ENCODE results near the gene DNAJB6.
A peak's percentile ranks its signal among the peaks of the same experiment; 100 is the strongest.

Gene DNAJB6

GRCh38 chr7:157299613-157300368 lies 37.0 kb upstream of the DNAJB6 start:
- Histone ChIP-seq H3K9me3 (ENCODE audit: control insufficient read depth in 5 of 5, low read length in 5 of 5) (no peaks in the 10 kb centered on the region), H3K4me3 (ENCODE audit: low read depth in 1 of 5, low read length in 5 of 5) (peak overlapping the region; percentile 24 to 52 (median 42)), H3K27me3 (ENCODE audit: control insufficient read depth in 5 of 5, insufficient read depth in 4 of 5, low read length in 5 of 5) (peaks cover 0 to 10% (median 4%) of the 10 kb centered on the region in 5 donors), H3K4me1 (ENCODE audit: control insufficient read depth in 5 of 5, insufficient read depth in 5 of 5, low read length in 5 of 5) (peaks cover 2 to 27% (median 14%) of the 10 kb centered on the region in 5 donors), H3K36me3 (ENCODE audit: control insufficient read depth in 5 of 5, insufficient read depth in 5 of 5, low read length in 5 of 5) (no peaks in the 10 kb centered on the region), H3K9ac (ENCODE audit: low read length in 5 of 5) (no peak overlapping the region), H3K27ac (ENCODE audit: low read depth, low read length) (no peak overlapping the region)

- Histone ChIP-seq H3K9ac (ENCODE audit: low read length in 5 of 5) (no peak overlapping the region), H3K27me3 (ENCODE audit: control insufficient read depth in 5 of 5, insufficient read depth in 4 of 5, low read length in 5 of 5) (peaks cover 0 to 10% (median 4%) of the 10 kb centered on the region in 5 donors), H3K4me3 (ENCODE audit: low read depth in 1 of 5, low read length in 5 of 5) (peak overlapping the region in 4 of 5 donors; percentile 24 to 52 (median 47)), H3K27ac (ENCODE audit: low read depth, low read length) (no peak overlapping the region), H3K9me3 (ENCODE audit: control insufficient read depth in 5 of 5, low read length in 5 of 5) (no peaks in the 10 kb centered on the region), H3K4me1 (ENCODE audit: control insufficient read depth in 5 of 5, insufficient read depth in 5 of 5, low read length in 5 of 5) (peaks cover 2 to 27% (median 14%) of the 10 kb centered on the region in 5 donors), H3K36me3 (ENCODE audit: control insufficient read depth in 5 of 5, insufficient read depth in 5 of 5, low read length in 5 of 5) (no peaks in the 10 kb centered on the region)
Observed at GRCh38 chr7:157300369-157300825, 36.4 kb upstream of the DNAJB6 start.

- Histone ChIP-seq H3K4me1 (ENCODE audit: control insufficient read depth in 5 of 5, insufficient read depth in 5 of 5, low read length in 5 of 5) (peaks cover 2 to 27% (median 14%) of the 10 kb centered on the region in 5 donors), H3K9me3 (ENCODE audit: control insufficient read depth in 5 of 5, low read length in 5 of 5) (no peaks in the 10 kb centered on the region), H3K27ac (ENCODE audit: low read depth, low read length) (no peak overlapping the region), H3K27me3 (ENCODE audit: control insufficient read depth in 5 of 5, insufficient read depth in 4 of 5, low read length in 5 of 5) (peaks cover 0 to 10% (median 4%) of the 10 kb centered on the region in 5 donors), H3K36me3 (ENCODE audit: control insufficient read depth in 5 of 5, insufficient read depth in 5 of 5, low read length in 5 of 5) (no peaks in the 10 kb centered on the region), H3K4me3 (ENCODE audit: low read depth in 1 of 5, low read length in 5 of 5) (no peak overlapping the region), H3K9ac (ENCODE audit: low read length in 5 of 5) (no peak overlapping the region)
Observed at GRCh38 chr7:157301610-157302120, 35.1 kb upstream of the DNAJB6 start.

DNA sequence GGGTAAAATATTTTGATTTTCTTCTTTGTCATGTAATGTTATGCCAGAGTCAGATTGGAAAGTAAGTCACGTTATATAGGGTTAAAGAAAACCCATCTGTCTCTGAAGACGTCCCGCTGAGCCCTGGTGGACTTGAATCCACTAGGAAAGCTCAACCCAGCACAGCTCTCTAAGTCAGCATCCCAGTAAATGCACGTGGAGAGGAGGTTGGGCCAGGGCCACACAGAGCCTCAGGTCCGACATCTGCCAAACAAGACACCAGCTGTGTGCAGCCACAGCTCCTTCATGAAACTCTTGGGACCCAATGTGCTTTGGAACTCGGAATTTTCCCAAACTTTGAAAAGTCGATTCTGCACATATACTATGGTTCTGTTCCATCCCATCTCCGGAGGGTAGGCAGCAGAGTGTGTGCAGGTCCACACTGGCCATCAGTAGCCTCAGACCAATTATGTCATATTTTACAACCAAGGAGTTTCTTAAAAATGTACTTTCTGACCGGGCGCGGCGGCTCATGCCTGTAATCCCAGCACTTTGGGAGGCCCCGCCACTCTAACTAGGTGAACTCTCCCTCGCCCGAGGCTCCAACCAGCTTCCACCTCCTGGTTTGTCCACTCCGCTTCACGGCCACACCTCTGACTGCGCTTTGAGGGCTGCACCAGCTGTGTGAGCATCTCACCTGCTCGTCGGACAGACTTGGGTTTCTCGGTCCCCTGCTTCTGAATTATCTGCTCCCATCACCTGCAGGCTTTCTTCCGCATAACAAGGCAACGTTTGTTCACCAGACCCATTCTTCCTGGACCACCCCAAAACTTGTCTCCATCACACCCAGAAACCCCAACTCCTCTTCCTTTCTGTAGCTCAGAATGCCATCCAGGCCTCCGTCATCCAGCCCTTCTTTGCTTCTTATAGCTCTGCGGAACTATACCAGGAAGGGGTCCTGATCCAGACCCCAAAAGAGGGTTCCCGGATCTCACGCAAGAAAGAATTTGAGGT lies 29.7 kb upstream of the DNAJB6 start:
- Histone ChIP-seq H3K4me1 (ENCODE audit: control insufficient read depth in 5 of 5, insufficient read depth in 5 of 5, low read length in 5 of 5) (no peaks in the 10 kb centered on the region), H3K36me3 (ENCODE audit: control insufficient read depth in 5 of 5, insufficient read depth in 5 of 5, low read length in 5 of 5) (no peaks in the 10 kb centered on the region), H3K9me3 (ENCODE audit: control insufficient read depth in 5 of 5, low read length in 5 of 5) (no peaks in the 10 kb centered on the region), H3K9ac (ENCODE audit: low read length in 5 of 5) (no peak overlapping the region), H3K27ac (ENCODE audit: low read depth, low read length) (no peak overlapping the region), H3K27me3 (ENCODE audit: control insufficient read depth in 5 of 5, insufficient read depth in 4 of 5, low read length in 5 of 5) (peaks cover 0 to 5% (median 0%) of the 10 kb centered on the region in 5 donors), H3K4me3 (ENCODE audit: low read depth in 1 of 5, low read length in 5 of 5) (no peak overlapping the region)

DNA sequence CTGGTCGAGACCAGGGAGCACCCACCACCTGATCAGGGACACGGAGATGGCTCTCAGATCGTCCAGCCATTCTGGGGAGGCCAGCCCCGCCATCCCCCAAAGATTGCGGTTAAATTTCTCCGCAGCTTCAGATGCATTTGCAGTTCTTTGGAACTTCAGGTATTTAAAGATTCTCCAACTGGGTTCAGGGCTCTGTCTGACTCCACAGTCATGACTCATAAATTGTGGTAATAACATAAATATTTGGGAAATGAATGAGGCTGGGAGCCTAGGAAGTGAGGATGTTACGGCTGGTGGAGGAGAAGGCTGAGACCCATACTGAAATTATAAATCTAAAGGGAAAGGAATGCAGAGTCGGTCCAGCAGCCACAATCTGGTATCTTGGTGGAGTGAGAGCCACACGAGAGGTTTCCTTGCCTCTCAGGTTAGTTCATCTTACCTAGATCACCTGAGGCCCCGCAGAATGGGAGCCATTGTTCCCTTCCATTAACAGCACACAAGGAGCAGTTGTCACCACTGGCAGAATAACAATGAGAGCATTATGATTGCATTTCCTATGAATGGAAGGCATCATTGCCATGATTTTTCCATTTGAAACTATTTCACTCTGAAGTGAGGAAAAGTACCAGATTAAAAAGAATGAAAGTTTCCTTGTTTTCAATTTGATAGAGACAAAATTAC lies 26.7 kb upstream of the DNAJB6 start:
- Histone ChIP-seq H3K4me3 (ENCODE audit: low read depth in 1 of 5, low read length in 5 of 5) (no peak overlapping the region), H3K9me3 (ENCODE audit: control insufficient read depth in 5 of 5, low read length in 5 of 5) (no peaks in the 10 kb centered on the region), H3K27ac (ENCODE audit: low read depth, low read length) (no peak overlapping the region), H3K9ac (ENCODE audit: low read length in 5 of 5) (no peak overlapping the region), H3K4me1 (ENCODE audit: control insufficient read depth in 5 of 5, insufficient read depth in 5 of 5, low read length in 5 of 5) (no peaks in the 10 kb centered on the region), H3K36me3 (ENCODE audit: control insufficient read depth in 5 of 5, insufficient read depth in 5 of 5, low read length in 5 of 5) (no peaks in the 10 kb centered on the region), H3K27me3 (ENCODE audit: control insufficient read depth in 5 of 5, insufficient read depth in 4 of 5, low read length in 5 of 5) (peaks cover 0 to 5% (median 0%) of the 10 kb centered on the region in 5 donors)

DNA sequence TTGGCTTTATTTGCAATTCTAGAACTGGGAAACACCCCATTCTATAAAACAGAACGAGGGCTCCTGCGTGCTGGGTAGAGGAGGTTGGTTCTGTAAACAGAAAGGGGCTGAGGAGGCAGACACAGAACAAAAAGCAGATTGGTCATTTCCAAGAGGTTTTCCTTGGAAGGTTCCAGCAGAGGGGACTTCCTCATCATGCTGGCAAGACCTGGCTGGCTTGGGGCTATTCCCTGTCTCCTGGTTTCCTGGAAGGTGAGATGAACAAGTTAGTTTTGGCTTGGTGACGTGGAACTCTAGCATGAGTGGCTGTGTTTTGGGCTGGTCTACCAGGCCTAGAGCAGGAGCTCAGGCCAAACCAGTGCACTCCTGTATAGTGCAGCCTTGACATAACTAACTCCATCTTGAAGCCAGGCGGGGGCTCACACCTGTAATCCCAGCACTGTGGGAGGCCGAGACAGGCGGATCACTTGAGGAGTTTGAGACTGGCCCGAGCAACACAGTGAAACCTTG lies 26.1 kb upstream of the DNAJB6 start:
- Histone ChIP-seq H3K4me1 (ENCODE audit: control insufficient read depth in 5 of 5, insufficient read depth in 5 of 5, low read length in 5 of 5) (no peaks in the 10 kb centered on the region), H3K36me3 (ENCODE audit: control insufficient read depth in 5 of 5, insufficient read depth in 5 of 5, low read length in 5 of 5) (no peaks in the 10 kb centered on the region), H3K9me3 (ENCODE audit: control insufficient read depth in 5 of 5, low read length in 5 of 5) (no peaks in the 10 kb centered on the region), H3K27ac (ENCODE audit: low read depth, low read length) (no peak overlapping the region), H3K27me3 (ENCODE audit: control insufficient read depth in 5 of 5, insufficient read depth in 4 of 5, low read length in 5 of 5) (peaks cover 0 to 5% (median 0%) of the 10 kb centered on the region in 5 donors), H3K9ac (ENCODE audit: low read length in 5 of 5) (no peak overlapping the region), H3K4me3 (ENCODE audit: low read depth in 1 of 5, low read length in 5 of 5) (no peak overlapping the region)

DNA sequence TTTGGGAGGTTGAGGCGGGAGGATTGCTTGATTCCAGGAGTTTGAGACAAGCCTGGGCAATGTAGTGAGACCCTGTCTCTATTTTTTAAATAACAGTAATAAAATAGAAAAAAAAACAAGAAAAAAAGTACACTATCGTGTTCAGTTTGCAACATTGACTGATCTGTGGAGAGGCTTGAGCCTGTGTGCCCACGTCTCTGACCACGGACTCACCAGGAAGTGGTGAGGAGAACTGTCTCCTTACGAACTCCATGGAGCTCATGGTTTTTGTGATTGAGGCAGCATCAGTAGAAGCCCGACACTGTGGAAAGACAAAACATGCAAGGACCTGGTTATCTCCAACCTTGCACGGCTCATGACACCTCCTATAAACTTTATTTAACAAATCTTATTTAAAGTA lies 23.9 kb upstream of the DNAJB6 start:
- H3K27me3 ChIP-seq (ENCODE audit: control insufficient read depth in 5 of 5, insufficient read depth in 4 of 5, low read length in 5 of 5), result peaks cover 0 to 5% (median 0%) of the 10 kb centered on the region in 5 donors
- no peaks in the 10 kb centered on the region for H3K4me1 ChIP-seq (ENCODE audit: control insufficient read depth in 5 of 5, insufficient read depth in 5 of 5, low read length in 5 of 5)
- H3K27ac ChIP-seq (ENCODE audit: low read depth, low read length), result no peak overlapping the region
- H3K9me3 ChIP-seq (ENCODE audit: control insufficient read depth in 5 of 5, low read length in 5 of 5), result no peaks in the 10 kb centered on the region
- no peak overlapping the region for H3K9ac ChIP-seq (ENCODE audit: low read length in 5 of 5)
- no peaks in the 10 kb centered on the region for H3K36me3 ChIP-seq (ENCODE audit: control insufficient read depth in 5 of 5, insufficient read depth in 5 of 5, low read length in 5 of 5)
- H3K4me3 ChIP-seq (ENCODE audit: low read depth in 1 of 5, low read length in 5 of 5), result no peak overlapping the region

GRCh38 chr7:157313645-157314044 lies 23.2 kb upstream of the DNAJB6 start:
- Histone ChIP-seq H3K4me3 (ENCODE audit: low read depth in 1 of 5, low read length in 5 of 5) (no peak overlapping the region), H3K27me3 (ENCODE audit: control insufficient read depth in 5 of 5, insufficient read depth in 4 of 5, low read length in 5 of 5) (peaks cover 0 to 5% (median 0%) of the 10 kb centered on the region in 5 donors), H3K36me3 (ENCODE audit: control insufficient read depth in 5 of 5, insufficient read depth in 5 of 5, low read length in 5 of 5) (no peaks in the 10 kb centered on the region), H3K9me3 (ENCODE audit: control insufficient read depth in 5 of 5, low read length in 5 of 5) (no peaks in the 10 kb centered on the region), H3K9ac (ENCODE audit: low read length in 5 of 5) (no peak overlapping the region), H3K4me1 (ENCODE audit: control insufficient read depth in 5 of 5, insufficient read depth in 5 of 5, low read length in 5 of 5) (no peaks in the 10 kb centered on the region), H3K27ac (ENCODE audit: low read depth, low read length) (no peak overlapping the region)

GRCh38 chr7:157318015-157318706 lies 18.6 kb upstream of the DNAJB6 start:
- H3K36me3 ChIP-seq (ENCODE audit: control insufficient read depth in 5 of 5, insufficient read depth in 5 of 5, low read length in 5 of 5), result no peaks in the 10 kb centered on the region
- H3K9ac ChIP-seq (ENCODE audit: low read length in 5 of 5), result no peak overlapping the region
- H3K9me3 ChIP-seq (ENCODE audit: control insufficient read depth in 5 of 5, low read length in 5 of 5), result no peaks in the 10 kb centered on the region
- peaks cover 0 to 2% (median 0%) of the 10 kb centered on the region in 5 donors for H3K4me1 ChIP-seq (ENCODE audit: control insufficient read depth in 5 of 5, insufficient read depth in 5 of 5, low read length in 5 of 5)
- no peaks in the 10 kb centered on the region for H3K27me3 ChIP-seq (ENCODE audit: control insufficient read depth in 5 of 5, insufficient read depth in 4 of 5, low read length in 5 of 5)
- no peak overlapping the region for H3K4me3 ChIP-seq (ENCODE audit: low read depth in 1 of 5, low read length in 5 of 5)
- H3K27ac ChIP-seq (ENCODE audit: low read depth, low read length), result no peak overlapping the region
